ENCODE results near the gene FAM124B. TPM values are rescaled to one million over a fixed set of nuclear protein-coding genes. Genes with fewer than 3 reads are reported as not detected.
A peak's percentile ranks its signal among the peaks of the same experiment; 100 is the strongest.

FAM124B gene, protein sequence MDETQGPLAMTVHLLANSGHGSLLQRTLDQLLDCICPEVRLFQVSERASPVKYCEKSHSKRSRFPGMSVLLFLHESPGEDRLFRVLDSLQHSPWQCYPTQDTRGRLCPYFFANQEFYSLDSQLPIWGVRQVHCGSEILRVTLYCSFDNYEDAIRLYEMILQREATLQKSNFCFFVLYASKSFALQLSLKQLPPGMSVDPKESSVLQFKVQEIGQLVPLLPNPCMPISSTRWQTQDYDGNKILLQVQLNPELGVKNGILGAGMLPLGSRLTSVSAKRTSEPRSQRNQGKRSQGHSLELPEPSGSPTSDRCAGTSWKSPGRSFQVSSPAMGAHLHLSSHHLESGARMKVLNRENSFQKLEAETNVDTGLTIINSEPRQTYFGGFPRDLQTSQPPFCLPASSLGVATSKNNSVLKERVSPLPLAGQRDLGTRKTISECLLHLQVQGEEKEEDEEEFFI
- 13.3 TPM for total RNA-seq

DNA sequence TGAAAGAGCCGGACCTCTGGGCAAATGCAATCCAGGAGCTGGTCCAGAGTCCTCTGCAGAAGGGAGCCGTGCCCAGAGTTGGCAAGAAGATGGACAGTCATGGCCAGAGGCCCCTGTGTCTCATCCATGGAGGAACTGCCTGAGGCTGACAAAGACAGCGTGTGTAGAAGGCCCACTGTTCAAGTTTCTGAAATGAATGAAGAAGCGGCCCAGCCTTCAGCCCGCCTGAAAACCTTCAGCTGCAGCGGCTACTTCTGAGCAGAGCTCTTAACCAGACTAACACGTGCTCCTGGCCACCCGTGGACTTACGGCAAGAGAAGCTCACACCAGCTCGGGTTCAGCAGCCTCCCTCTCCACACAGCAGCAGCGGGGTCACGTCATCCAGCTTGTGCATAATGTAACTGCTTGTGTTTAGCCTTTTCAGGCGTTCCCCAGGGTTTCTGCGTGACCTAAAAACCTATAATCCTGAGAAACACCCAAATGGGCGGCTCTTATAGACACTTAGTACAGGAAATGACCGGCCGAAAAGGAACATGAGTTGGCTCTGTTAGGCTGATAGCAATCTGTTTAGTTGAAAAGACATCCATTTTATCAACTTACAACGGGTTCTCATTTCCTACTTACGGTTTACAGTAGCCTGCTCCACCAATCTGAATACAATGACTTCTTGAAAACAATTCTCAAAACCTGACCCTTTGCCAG, at the start of gene FAM124B:
Gene FAM124B, minus strand, starts transcription at position 467 of the 702 bp plus-strand sequence. Its CDS starts 339 bp downstream, at position 128.
- peak within 1 kb of the TSS; percentile 21 to 54 for H3K4me3 ChIP-seq
- H3K9me3 ChIP-seq: no peaks in the 10 kb centered on the region
- H3K27ac ChIP-seq: peak within 1 kb of the TSS; percentile 11 to 34
- H3K36me3 ChIP-seq: no peaks in the 10 kb centered on the region
- peak; percentile 37 to 78 for DNase-seq (ENCODE audit: low spot score in 2 of 2)
- no peaks in the 10 kb centered on the region for H3K4me1 ChIP-seq
- intact Hi-C loops (cut with DNase I): no loop called here
- H3K27me3 ChIP-seq: no peaks in the 10 kb centered on the region
- TF ChIP-seq, protein P1, sequence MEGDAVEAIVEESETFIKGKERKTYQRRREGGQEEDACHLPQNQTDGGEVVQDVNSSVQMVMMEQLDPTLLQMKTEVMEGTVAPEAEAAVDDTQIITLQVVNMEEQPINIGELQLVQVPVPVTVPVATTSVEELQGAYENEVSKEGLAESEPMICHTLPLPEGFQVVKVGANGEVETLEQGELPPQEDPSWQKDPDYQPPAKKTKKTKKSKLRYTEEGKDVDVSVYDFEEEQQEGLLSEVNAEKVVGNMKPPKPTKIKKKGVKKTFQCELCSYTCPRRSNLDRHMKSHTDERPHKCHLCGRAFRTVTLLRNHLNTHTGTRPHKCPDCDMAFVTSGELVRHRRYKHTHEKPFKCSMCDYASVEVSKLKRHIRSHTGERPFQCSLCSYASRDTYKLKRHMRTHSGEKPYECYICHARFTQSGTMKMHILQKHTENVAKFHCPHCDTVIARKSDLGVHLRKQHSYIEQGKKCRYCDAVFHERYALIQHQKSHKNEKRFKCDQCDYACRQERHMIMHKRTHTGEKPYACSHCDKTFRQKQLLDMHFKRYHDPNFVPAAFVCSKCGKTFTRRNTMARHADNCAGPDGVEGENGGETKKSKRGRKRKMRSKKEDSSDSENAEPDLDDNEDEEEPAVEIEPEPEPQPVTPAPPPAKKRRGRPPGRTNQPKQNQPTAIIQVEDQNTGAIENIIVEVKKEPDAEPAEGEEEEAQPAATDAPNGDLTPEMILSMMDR (IDR thresholded peaks at IDR 0.05): no peak

- H3K4me3 ChIP-seq: no peak overlapping the region
- H3K9me3 ChIP-seq: no peaks in the 10 kb centered on the region
- no peak overlapping the region for H3K27ac ChIP-seq
- no peak for DNase-seq (ENCODE audit: low spot score in 2 of 2)
- no peaks in the 10 kb centered on the region for H3K4me1 ChIP-seq
- no peaks in the 10 kb centered on the region for H3K27me3 ChIP-seq
- TF ChIP-seq, protein P1 (IDR thresholded peaks at IDR 0.05): peak in 2 of 3 experiments; percentile 15 to 41
- intact Hi-C loops (cut with DNase I): loop anchor here (10.0 kb wide), 1 partner anchor 95 kb away; no protein-coding TSS in a partner anchor
- no peaks in the 10 kb centered on the region for H3K36me3 ChIP-seq
Measured at GRCh38 chr2:224449212-224450147, 47.6 kb upstream of the FAM124B start.

GRCh38 chr2:224448236-224448635, 46.3 kb upstream of the FAM124B start:
- Histone ChIP-seq H3K4me3 (no peak overlapping the region), H3K36me3 (no peaks in the 10 kb centered on the region), H3K27me3 (no peaks in the 10 kb centered on the region), H3K4me1 (no peaks in the 10 kb centered on the region), H3K9me3 (no peaks in the 10 kb centered on the region), H3K27ac (no peak overlapping the region)
- intact Hi-C loops (cut with DNase I): loop anchor here (10.0 kb wide), 1 partner anchor 93 kb away; no protein-coding TSS in a partner anchor
- DNase-seq (ENCODE audit: low spot score in 2 of 2): no peak
- TF ChIP-seq, protein P1 (IDR thresholded peaks at IDR 0.05): no peak

DNA sequence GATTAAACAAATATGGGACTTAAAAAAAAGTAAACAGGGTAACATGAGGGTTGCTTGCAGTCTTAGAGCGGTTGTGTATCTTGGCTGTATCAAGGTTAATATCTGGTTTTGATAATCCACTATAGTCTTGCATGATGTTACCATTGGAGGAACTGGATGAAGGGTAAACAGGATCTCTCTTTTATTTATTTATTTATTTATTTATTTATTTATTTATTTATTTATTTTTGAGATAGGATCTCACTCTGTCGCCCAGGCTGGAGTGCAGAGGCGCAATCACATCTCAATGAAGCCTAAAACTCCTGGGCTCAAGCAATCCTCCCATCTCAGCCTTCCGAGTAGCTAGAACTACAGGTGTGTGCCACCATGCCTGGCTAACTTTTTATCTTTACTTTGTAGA, 42.9 kb upstream of the FAM124B start:
- intact Hi-C loops (cut with DNase I): loop anchor here (10.0 kb wide), 1 partner anchor 90 kb away; no protein-coding TSS in a partner anchor
- H3K4me1 ChIP-seq: no peaks in the 10 kb centered on the region
- TF ChIP-seq, protein P1 (IDR thresholded peaks at IDR 0.05): no peak

GRCh38 chr2:224444021-224444420, 42.1 kb upstream of the FAM124B start:
- DNase-seq (ENCODE audit: low spot score in 2 of 2): no peak
- Histone ChIP-seq H3K36me3 (no peaks in the 10 kb centered on the region), H3K27ac (no peak overlapping the region), H3K27me3 (peaks cover 4% of the 10 kb centered on the region), H3K4me1 (no peaks in the 10 kb centered on the region), H3K9me3 (no peaks in the 10 kb centered on the region), H3K4me3 (no peak overlapping the region)
- TF ChIP-seq, protein P1 (IDR thresholded peaks at IDR 0.05): no peak
- intact Hi-C loops (cut with DNase I): loop anchor here (10.0 kb wide), 1 partner anchor 89 kb away; no protein-coding TSS in a partner anchor

More for the DNA sequence above, 42.9 kb upstream of the FAM124B start:
- H3K36me3 ChIP-seq: no peaks in the 10 kb centered on the region
- H3K4me3 ChIP-seq: no peak overlapping the region
- H3K9me3 ChIP-seq: no peaks in the 10 kb centered on the region
- no peak overlapping the region for H3K27ac ChIP-seq
- no peak for DNase-seq (ENCODE audit: low spot score in 2 of 2)
- peaks cover 4% of the 10 kb centered on the region for H3K27me3 ChIP-seq

Measured in ascending aorta (tissue), 2 donors.